Left lung (tissue), 10 donors: ENCODE measurements around the gene SPIN1. TPM values are rescaled to one million over a fixed set of nuclear protein-coding genes. Genes with fewer than 3 reads are reported as not detected.
"Not testable (repeated sequence)": the region's sequence is repeated elsewhere in the genome, so short reads cannot be mapped to it uniquely, and the experiment has no call there.

Experiments used
- ATAC-seq: fragments of 200-7000 bp; cut with Tn5 transposase; one replicate; pipeline ENCODE4 v1.9.1; 2020; ENCODE audit warnings: moderate library complexity
- DNase-seq, 4 donors: peaks; one replicate each; pipeline ENCODE4 v3.0.0-alpha.2; 2013 to 2020
- H3K27ac ChIP-seq, 2 donors: fragments of 200-600 bp; sonication (generic) in 1 of 2; one replicate each; pipeline versions ENCODE4 v1.5.0 to v1.8.0; 2020 to 2021
- H3K27me3 ChIP-seq, 2 donors: fragments of 200-600 bp; sonication (generic) in 1 of 2; one replicate each; pipeline versions ENCODE4 v1.5.0 to v1.8.0; 2020 to 2021
- H3K36me3 ChIP-seq, 2 donors: fragments of 200-600 bp; sonication (generic) in 1 of 2; one replicate each; pipeline versions ENCODE4 v1.5.0 to v1.8.0; 2020 to 2021
- H3K4me1 ChIP-seq, 2 donors: fragments of 200-600 bp; one replicate each; pipeline ENCODE4 v1.8.0; 2021
- H3K4me3 ChIP-seq, 2 donors: fragments of 200-600 bp; sonication (generic) in 1 of 2; one replicate each; pipeline versions ENCODE4 v1.5.0 to v1.8.0; 2020 to 2021; ENCODE audit warnings: mild to moderate bottlenecking in 1 of 2
- H3K9me3 ChIP-seq, 2 donors: fragments of 200-600 bp; sonication (generic) in 1 of 2; one replicate each; pipeline versions ENCODE4 v1.5.0 to v1.8.0; 2020 to 2021
- intact Hi-C, 2 donors: fragments of 100-400 bp; cut with DNase I; formaldehyde crosslinking; loops; one replicate each; pipeline versions ENCODE4 v1.11.2 to v1.14.2; 2022
- polyA plus RNA-seq, 6 donors: library from polyadenylated mRNA; unstranded; fragments of 120-200 nt; gene quantifications; one replicate each; pipeline ENCODE4 v1.2.1, GENCODE V29; 2013; ENCODE audit not compliant: insufficient read length in 6 of 6
- total RNA-seq, 2 donors: library from RNA; stranded (reverse); fragmentation: NEBNext Ultra II Directional; extraction: Animal tissue kit (Norgen Biotek cat#: 25700); gene quantifications; one replicate each; pipeline ENCODE4 v1.2.1, GENCODE V29; 2021
- TF ChIP-seq, protein P1 (sequence below), 2 donors: fragments of 200-600 bp; sonication (generic) in 1 of 2; IDR thresholded peaks; one replicate each; pipeline versions ENCODE4 v1.5.0 to v1.8.0; 2021; ENCODE audit warnings: antibody characterized with exemption in 2 of 2
- donor health status: DM: no; HTN: yes; CAD: no.
- donor health status: DM: no; HTN: no; CAD: no.

The SPIN1 gene
- total and polyA plus RNA-seq, 8 donors, result 56.1 to 171 (median 152) TPM

DNA sequence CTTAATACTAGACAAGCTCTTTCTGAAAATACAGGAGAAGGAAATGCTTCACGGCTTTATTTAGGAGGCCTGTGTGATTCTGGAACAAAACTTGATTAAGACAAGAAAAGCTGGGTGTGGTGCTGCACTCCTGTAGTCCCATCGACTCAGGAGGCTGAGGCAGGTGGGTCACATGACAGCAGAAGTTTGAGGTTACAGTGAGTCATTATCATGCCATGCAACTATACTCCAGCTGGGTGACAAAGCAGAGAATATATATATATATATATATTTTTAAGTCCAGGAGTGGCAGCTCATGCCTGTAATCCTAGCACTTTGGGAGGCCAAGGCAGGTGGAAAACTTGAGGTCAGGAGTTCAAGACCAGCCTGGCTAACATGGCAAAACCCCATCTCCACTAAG is 33.1 kb upstream of the SPIN1 start:
- TF ChIP-seq, protein P1, sequence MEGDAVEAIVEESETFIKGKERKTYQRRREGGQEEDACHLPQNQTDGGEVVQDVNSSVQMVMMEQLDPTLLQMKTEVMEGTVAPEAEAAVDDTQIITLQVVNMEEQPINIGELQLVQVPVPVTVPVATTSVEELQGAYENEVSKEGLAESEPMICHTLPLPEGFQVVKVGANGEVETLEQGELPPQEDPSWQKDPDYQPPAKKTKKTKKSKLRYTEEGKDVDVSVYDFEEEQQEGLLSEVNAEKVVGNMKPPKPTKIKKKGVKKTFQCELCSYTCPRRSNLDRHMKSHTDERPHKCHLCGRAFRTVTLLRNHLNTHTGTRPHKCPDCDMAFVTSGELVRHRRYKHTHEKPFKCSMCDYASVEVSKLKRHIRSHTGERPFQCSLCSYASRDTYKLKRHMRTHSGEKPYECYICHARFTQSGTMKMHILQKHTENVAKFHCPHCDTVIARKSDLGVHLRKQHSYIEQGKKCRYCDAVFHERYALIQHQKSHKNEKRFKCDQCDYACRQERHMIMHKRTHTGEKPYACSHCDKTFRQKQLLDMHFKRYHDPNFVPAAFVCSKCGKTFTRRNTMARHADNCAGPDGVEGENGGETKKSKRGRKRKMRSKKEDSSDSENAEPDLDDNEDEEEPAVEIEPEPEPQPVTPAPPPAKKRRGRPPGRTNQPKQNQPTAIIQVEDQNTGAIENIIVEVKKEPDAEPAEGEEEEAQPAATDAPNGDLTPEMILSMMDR (IDR thresholded peaks at IDR 0.05), result no peak
- H3K9me3 ChIP-seq, result peaks cover 0 to 18% of the 10 kb centered on the region in 2 donors
- no peak overlapping the region for H3K27ac ChIP-seq
- no peaks in the 10 kb centered on the region for H3K36me3 ChIP-seq
- H3K27me3 ChIP-seq, result no peaks in the 10 kb centered on the region
- H3K4me3 ChIP-seq, result no peak overlapping the region
- no peak for DNase-seq
- intact Hi-C loops, result no loop called here
- no peak for ATAC-seq
- H3K4me1 ChIP-seq, result no peaks in the 10 kb centered on the region

DNA sequence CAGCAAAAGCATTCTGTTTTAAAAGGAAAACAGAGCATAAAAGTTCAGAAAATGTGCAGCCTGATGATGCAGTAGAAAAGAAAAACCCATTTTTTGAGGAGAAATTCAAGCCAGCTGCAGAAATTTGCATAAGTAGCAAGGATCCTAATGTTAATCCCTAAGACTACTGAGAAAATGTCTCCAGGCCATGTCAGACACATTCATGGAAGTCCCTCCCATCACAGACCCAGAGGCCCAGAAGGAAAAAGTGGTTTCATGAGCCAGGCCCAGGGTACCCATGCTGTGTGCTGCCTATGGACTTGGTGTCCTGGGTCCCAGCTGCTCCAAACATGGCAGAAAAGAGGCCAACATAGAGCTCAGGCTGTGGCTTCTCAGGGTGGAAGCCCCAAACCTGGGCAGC is 31.0 kb upstream of the SPIN1 start:
- H3K4me3 ChIP-seq, H3K27me3 ChIP-seq, intact Hi-C loops, ATAC-seq, H3K36me3 ChIP-seq, DNase-seq, H3K4me1 ChIP-seq, H3K27ac ChIP-seq: not testable (repeated sequence)
- peaks cover 0 to 18% of the 10 kb centered on the region in 2 donors for H3K9me3 ChIP-seq

DNA sequence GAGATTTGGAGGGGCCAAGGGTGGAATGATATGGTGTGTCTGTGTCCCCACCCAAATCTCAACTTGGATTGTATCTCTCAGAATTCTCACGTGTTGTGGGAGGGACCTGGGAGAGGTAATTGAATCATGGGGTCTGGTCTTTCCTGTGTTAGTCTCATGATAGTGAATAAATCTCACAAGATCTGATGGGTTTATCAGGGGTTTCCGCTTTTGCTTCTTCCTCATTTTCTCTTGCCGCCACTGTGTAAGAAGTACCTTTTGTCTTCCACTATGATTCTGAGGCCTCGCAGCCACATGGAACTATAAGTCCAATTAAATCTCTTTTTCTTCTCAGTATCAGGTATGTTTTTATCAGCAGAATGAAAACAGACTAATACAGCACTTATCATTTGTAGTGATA is 29.5 kb upstream of the SPIN1 start:
- Histone ChIP-seq H3K9me3 (peaks cover 0 to 17% of the 10 kb centered on the region in 2 donors), H3K4me3 (no peak overlapping the region), H3K4me1 (no peaks in the 10 kb centered on the region), H3K27ac (no peak overlapping the region), H3K36me3 (no peaks in the 10 kb centered on the region), H3K27me3 (no peaks in the 10 kb centered on the region)
- intact Hi-C loops, result no loop called here
- TF ChIP-seq, protein P1 (IDR thresholded peaks at IDR 0.05), result no peak
- no peak for DNase-seq
- no peak for ATAC-seq

DNA sequence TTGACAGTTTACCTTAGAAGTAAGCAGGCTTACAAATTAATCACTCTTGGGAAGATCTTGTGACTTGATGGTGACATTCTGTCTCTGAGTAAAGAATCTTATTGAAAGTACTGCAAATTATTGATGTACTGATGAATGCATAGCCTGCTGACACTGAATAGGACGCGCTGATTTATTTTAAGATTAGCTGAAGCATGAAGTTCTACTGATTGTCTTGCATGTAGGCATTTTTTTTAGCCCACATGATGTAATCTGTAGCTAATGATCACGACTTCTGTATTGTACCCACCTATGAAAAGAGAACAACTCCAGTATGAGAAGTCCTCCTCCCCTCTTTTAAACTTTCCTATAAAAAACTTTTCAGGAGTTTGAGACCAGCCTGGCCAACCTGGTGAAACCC is 28.3 kb upstream of the SPIN1 start:
- Histone ChIP-seq H3K9me3 (peaks cover 0 to 5% of the 10 kb centered on the region in 2 donors), H3K27me3 (no peaks in the 10 kb centered on the region), H3K36me3 (no peaks in the 10 kb centered on the region), H3K4me3 (no peak overlapping the region), H3K4me1 (no peaks in the 10 kb centered on the region), H3K27ac (no peak overlapping the region)
- DNase-seq, result no peak
- TF ChIP-seq, protein P1 (IDR thresholded peaks at IDR 0.05), result no peak
- intact Hi-C loops, result no loop called here
- no peak for ATAC-seq

DNA sequence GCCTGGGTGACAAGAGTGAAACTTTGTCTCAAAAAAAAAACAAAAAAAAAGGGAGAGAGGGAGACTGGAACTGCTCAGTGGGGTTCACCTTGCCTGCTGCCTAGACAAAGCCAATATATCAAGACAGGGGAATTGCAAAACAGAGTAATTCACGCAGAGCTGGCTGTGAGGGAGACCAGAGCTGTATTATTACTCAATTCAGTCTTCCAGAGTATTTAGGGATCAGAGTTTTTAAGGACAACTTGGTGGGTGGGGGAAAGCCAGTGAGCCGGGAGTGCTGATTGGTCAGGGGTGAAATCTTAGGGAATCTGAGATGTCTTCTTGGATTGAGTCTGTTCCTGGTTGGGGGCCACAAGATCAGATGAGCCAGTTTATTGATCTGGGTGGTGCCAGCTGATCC is 25.6 kb upstream of the SPIN1 start:
- TF ChIP-seq, protein P1 (IDR thresholded peaks at IDR 0.05), result no peak
- intact Hi-C loops, result no loop called here
- no peaks in the 10 kb centered on the region for H3K4me1 ChIP-seq
- no peak overlapping the region for H3K4me3 ChIP-seq
- no peaks in the 10 kb centered on the region for H3K36me3 ChIP-seq
- H3K27ac ChIP-seq, result no peak overlapping the region
- peaks cover 0 to 3% of the 10 kb centered on the region in 2 donors for H3K9me3 ChIP-seq
- H3K27me3 ChIP-seq, result no peaks in the 10 kb centered on the region
- DNase-seq (no peak), ATAC-seq (no peak)

DNA sequence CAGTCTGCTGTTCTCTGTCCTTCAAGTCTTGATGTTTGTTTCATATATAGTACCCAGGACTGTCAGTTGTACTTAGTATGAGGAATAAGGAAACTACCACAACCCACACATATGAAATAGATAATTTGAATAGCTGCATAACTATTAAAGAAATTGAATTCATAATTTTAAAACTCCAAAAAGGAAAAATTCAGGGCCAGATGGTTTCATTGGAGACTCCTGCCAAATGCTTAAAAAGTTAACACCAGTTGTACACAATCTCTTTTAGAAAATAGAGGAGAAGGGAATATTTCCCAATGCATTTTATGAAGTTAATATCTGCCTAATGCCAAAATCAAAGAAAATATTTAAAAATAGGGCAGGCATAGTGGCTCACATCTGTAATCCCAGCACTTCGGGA is 24.6 kb upstream of the SPIN1 start:
- Histone ChIP-seq H3K9me3 (peaks cover 0 to 13% of the 10 kb centered on the region in 2 donors), H3K36me3 (no peaks in the 10 kb centered on the region)
- no peak for ATAC-seq

More for the DNA sequence above, 24.6 kb upstream of the SPIN1 start:
- no peak overlapping the region for H3K4me3 ChIP-seq
- H3K4me1 ChIP-seq, result no peaks in the 10 kb centered on the region
- TF ChIP-seq, protein P1 (IDR thresholded peaks at IDR 0.05), result no peak
- DNase-seq, result no peak
- H3K27ac ChIP-seq, result no peak overlapping the region
- H3K27me3 ChIP-seq, result no peaks in the 10 kb centered on the region
- intact Hi-C loops, result no loop called here
